ENCODE results near the gene RINT1.

Gene RINT1

GRCh38 chr7:105599551-105599950 is 67.5 kb downstream of the RINT1 start:
- DNase-seq (ENCODE audit: low read depth in 2 of 2): no peak

GRCh38 chr7:105600720-105601550 is 68.9 kb downstream of the RINT1 start:
- no peak for DNase-seq (ENCODE audit: low read depth in 2 of 2)

- DNase-seq (ENCODE audit: low read depth in 2 of 2): no peak
These were observed 70.6 kb downstream of the RINT1 start for GRCh38 chr7:105602325-105603305.

- DNase-seq (ENCODE audit: low read depth in 2 of 2): no peak
These were observed 78.3 kb downstream of the RINT1 start for GRCh38 chr7:105610165-105610930.

GRCh38 chr7:105611856-105612775 is 80.1 kb downstream of the RINT1 start:
- DNase-seq (ENCODE audit: low read depth in 2 of 2): no peak

GRCh38 chr7:105612806-105613205 is 80.8 kb downstream of the RINT1 start:
- no peak for DNase-seq (ENCODE audit: low read depth in 2 of 2)

- DNase-seq (ENCODE audit: low read depth in 2 of 2): no peak
These were observed 81.8 kb downstream of the RINT1 start for GRCh38 chr7:105613611-105614330.

GRCh38 chr7:105614341-105614840 is 82.4 kb downstream of the RINT1 start:
- DNase-seq (ENCODE audit: low read depth in 2 of 2): no peak
